A549 treated with Mapracorat at 1 μM for 4 hours (cell line): ENCODE results near the gene XRN2. TPM values are rescaled to one million over a fixed set of nuclear protein-coding genes. Genes with fewer than 3 reads are reported as not detected.

Source experiments
- total RNA-seq: library from RNA; stranded (reverse); fragments of 200-300 nt; extraction: Qiagen RNA extraction; gene quantifications from 5 replicates; pipeline ENCODE4 v1.2.3, GENCODE V29; 2022

Gene XRN2
- total RNA-seq, result 89.3 to 107 TPM (median 98.7 TPM) in 5 replicates

GRCh38 chr20:21303061-21303871, at the start of gene XRN2:
XRN2 (plus strand) TSS chr20:21303331; CDS start chr20:21303399, 68 bp downstream.

GRCh38 chr20:21397341-21398108, 94.4 kb downstream of the XRN2 start, which contains the start of gene NKX2-4:
NKX2-4 (minus strand) TSS chr20:21397526; CDS start chr20:21397399, 127 bp downstream.

Other genes with a start within 250 kb of the XRN2 start
- gene LINC00237, start 197.0 kb upstream of the XRN2 start, total RNA-seq, result not detected in 5 replicates
- 4.1 to 5.0 TPM (median 4.4 TPM) in 5 replicates for gene KIZ, start 177.2 kb upstream of the XRN2 start, total RNA-seq
- gene NKX2-4, start 94.2 kb downstream of the XRN2 start, total RNA-seq, result not detected in 5 replicates
- not detected in 5 replicates for gene NKX2-2, start 210.7 kb downstream of the XRN2 start, total RNA-seq